Measurements from ENCODE around the gene DPP6. TPM values are rescaled to one million over a fixed set of nuclear protein-coding genes. Genes with fewer than 3 reads are reported as not detected.
A peak's percentile ranks its signal among the peaks of the same experiment; 100 is the strongest.

DPP6 gene
- total and polyA plus RNA-seq, 4 experiments from 2014 or later: not detected

- DNase-seq: no peak
- CTCF ChIA-PET (ENCODE audit: partially characterized antibody): no interaction called here
- POLR2A ChIA-PET (ENCODE audit: partially characterized antibody): no interaction called here
- Histone ChIP-seq H3K4me1 (ENCODE audit: insufficient read depth, low read length) (no peaks in the 10 kb centered on the region), H3K4me3 (ENCODE audit: low read length in 2 of 2) (no peak overlapping the region), H3K27ac (ENCODE audit: low read depth, low read length) (no peak overlapping the region), H3K9me3 (ENCODE audit: control insufficient read depth in 1 of 2, low read length in 2 of 2) (no peaks in the 10 kb centered on the region), H3K36me3 (ENCODE audit: insufficient read depth, low read length) (no peaks in the 10 kb centered on the region), H3K27me3 (ENCODE audit: insufficient read depth, low read length) (no peaks in the 10 kb centered on the region)
- H3K27ac Mint-ChIP-seq: peak overlapping the region in 1 of 7 donors; percentile 1
- H3K27me3 Mint-ChIP-seq: no peaks in the 10 kb centered on the region
- no peaks in the 10 kb centered on the region for H3K36me3 Mint-ChIP-seq
- intact Hi-C loops (cut with micrococcal nuclease): no loop called here
- no peaks in the 10 kb centered on the region for H3K4me1 Mint-ChIP-seq
- H3K4me3 Mint-ChIP-seq: no peak overlapping the region
- H3K9me3 Mint-ChIP-seq: peaks cover 0 to 4% (median under 1%) of the 10 kb centered on the region in 8 donors
Observed at GRCh38 chr7:154577141-154577873, 525.1 kb downstream of the DPP6 start.

GRCh38 chr7:154578336-154578735 lies 526.1 kb downstream of the DPP6 start:
- Histone ChIP-seq H3K27me3 (ENCODE audit: insufficient read depth, low read length) (no peaks in the 10 kb centered on the region), H3K9me3 (ENCODE audit: control insufficient read depth in 1 of 2, low read length in 2 of 2) (no peaks in the 10 kb centered on the region), H3K4me3 (ENCODE audit: low read length in 2 of 2) (no peak overlapping the region), H3K4me1 (ENCODE audit: insufficient read depth, low read length) (no peaks in the 10 kb centered on the region), H3K36me3 (ENCODE audit: insufficient read depth, low read length) (no peaks in the 10 kb centered on the region), H3K27ac (ENCODE audit: low read depth, low read length) (no peak overlapping the region)
- H3K27ac Mint-ChIP-seq: no peak overlapping the region
- no peaks in the 10 kb centered on the region for H3K4me1 Mint-ChIP-seq
- no peaks in the 10 kb centered on the region for H3K36me3 Mint-ChIP-seq
- POLR2A ChIA-PET (ENCODE audit: partially characterized antibody): no interaction called here
- H3K27me3 Mint-ChIP-seq: no peaks in the 10 kb centered on the region
- H3K9me3 Mint-ChIP-seq: peaks cover 0 to 4% (median 2%) of the 10 kb centered on the region in 8 donors
- H3K4me3 Mint-ChIP-seq: no peak overlapping the region
- intact Hi-C loops (cut with micrococcal nuclease): no loop called here
- CTCF ChIA-PET (ENCODE audit: partially characterized antibody): no interaction called here
- DNase-seq: no peak

GRCh38 chr7:154579711-154580110 lies 527.5 kb downstream of the DPP6 start:
- intact Hi-C loops (cut with micrococcal nuclease): no loop called here
- ChIA-PET POLR2A (ENCODE audit: partially characterized antibody) (no interaction called here), CTCF (ENCODE audit: partially characterized antibody) (no interaction called here)
- Mint-ChIP-seq H3K9me3 (peaks cover 0 to 6% (median 4%) of the 10 kb centered on the region in 8 donors), H3K4me1 (no peaks in the 10 kb centered on the region), H3K27me3 (no peaks in the 10 kb centered on the region), H3K36me3 (no peaks in the 10 kb centered on the region), H3K27ac (no peak overlapping the region), H3K4me3 (no peak overlapping the region)
- Histone ChIP-seq H3K36me3 (ENCODE audit: insufficient read depth, low read length) (no peaks in the 10 kb centered on the region), H3K27ac (ENCODE audit: low read depth, low read length) (no peak overlapping the region), H3K4me1 (ENCODE audit: insufficient read depth, low read length) (no peaks in the 10 kb centered on the region), H3K9me3 (ENCODE audit: control insufficient read depth in 1 of 2, low read length in 2 of 2) (no peaks in the 10 kb centered on the region), H3K27me3 (ENCODE audit: insufficient read depth, low read length) (no peaks in the 10 kb centered on the region), H3K4me3 (ENCODE audit: low read length in 2 of 2) (no peak overlapping the region)
- no peak for DNase-seq

- POLR2A ChIA-PET (ENCODE audit: partially characterized antibody): no interaction called here
- Mint-ChIP-seq H3K27ac (no peak overlapping the region), H3K27me3 (no peaks in the 10 kb centered on the region), H3K9me3 (peaks cover 0 to 6% (median 4%) of the 10 kb centered on the region in 8 donors), H3K36me3 (no peaks in the 10 kb centered on the region), H3K4me3 (peak overlapping the region in 1 of 8 donors; percentile 26), H3K4me1 (no peaks in the 10 kb centered on the region)
- CTCF ChIA-PET (ENCODE audit: partially characterized antibody): no interaction called here
- DNase-seq: no peak
- intact Hi-C loops (cut with micrococcal nuclease): no loop called here
- no peaks in the 10 kb centered on the region for H3K36me3 ChIP-seq (ENCODE audit: insufficient read depth, low read length)
- H3K27ac ChIP-seq (ENCODE audit: low read depth, low read length): no peak overlapping the region
- H3K4me3 ChIP-seq (ENCODE audit: low read length in 2 of 2): no peak overlapping the region
- no peaks in the 10 kb centered on the region for H3K4me1 ChIP-seq (ENCODE audit: insufficient read depth, low read length)
- no peaks in the 10 kb centered on the region for H3K27me3 ChIP-seq (ENCODE audit: insufficient read depth, low read length)
- H3K9me3 ChIP-seq (ENCODE audit: control insufficient read depth in 1 of 2, low read length in 2 of 2): no peaks in the 10 kb centered on the region
Observed at GRCh38 chr7:154581251-154581890, 529.2 kb downstream of the DPP6 start.

GRCh38 chr7:154583454-154583853 lies 531.3 kb downstream of the DPP6 start:
- Mint-ChIP-seq H3K4me1 (no peaks in the 10 kb centered on the region), H3K4me3 (no peak overlapping the region), H3K36me3 (no peaks in the 10 kb centered on the region), H3K27ac (no peak overlapping the region), H3K27me3 (no peaks in the 10 kb centered on the region), H3K9me3 (peaks cover 0 to 4% (median 1%) of the 10 kb centered on the region in 8 donors)
- H3K27ac ChIP-seq (ENCODE audit: low read depth, low read length): no peak overlapping the region
- POLR2A ChIA-PET (ENCODE audit: partially characterized antibody): no interaction called here
- no peak overlapping the region for H3K4me3 ChIP-seq (ENCODE audit: low read length in 2 of 2)
- no peaks in the 10 kb centered on the region for H3K9me3 ChIP-seq (ENCODE audit: control insufficient read depth in 1 of 2, low read length in 2 of 2)
- no peak for DNase-seq
- no peaks in the 10 kb centered on the region for H3K4me1 ChIP-seq (ENCODE audit: insufficient read depth, low read length)
- intact Hi-C loops (cut with micrococcal nuclease): no loop called here
- no peaks in the 10 kb centered on the region for H3K36me3 ChIP-seq (ENCODE audit: insufficient read depth, low read length)
- CTCF ChIA-PET (ENCODE audit: partially characterized antibody): no interaction called here
- H3K27me3 ChIP-seq (ENCODE audit: insufficient read depth, low read length): no peaks in the 10 kb centered on the region

- no peaks in the 10 kb centered on the region for H3K9me3 ChIP-seq (ENCODE audit: control insufficient read depth in 1 of 2, low read length in 2 of 2)
- CTCF ChIA-PET (ENCODE audit: partially characterized antibody): no interaction called here
- intact Hi-C loops (cut with micrococcal nuclease): no loop called here
- H3K4me1 ChIP-seq (ENCODE audit: insufficient read depth, low read length): no peaks in the 10 kb centered on the region
- H3K27ac Mint-ChIP-seq: no peak overlapping the region
- no peaks in the 10 kb centered on the region for H3K27me3 Mint-ChIP-seq
- no peaks in the 10 kb centered on the region for H3K36me3 Mint-ChIP-seq
- peaks cover 0 to 4% (median 1%) of the 10 kb centered on the region in 8 donors for H3K9me3 Mint-ChIP-seq
- H3K4me1 Mint-ChIP-seq: no peaks in the 10 kb centered on the region
- H3K4me3 ChIP-seq (ENCODE audit: low read length in 2 of 2): no peak overlapping the region
- H3K27ac ChIP-seq (ENCODE audit: low read depth, low read length): no peak overlapping the region
- DNase-seq: no peak
- H3K36me3 ChIP-seq (ENCODE audit: insufficient read depth, low read length): no peaks in the 10 kb centered on the region
- no peak overlapping the region for H3K4me3 Mint-ChIP-seq
- POLR2A ChIA-PET (ENCODE audit: partially characterized antibody): no interaction called here
- H3K27me3 ChIP-seq (ENCODE audit: insufficient read depth, low read length): no peaks in the 10 kb centered on the region
Observed at GRCh38 chr7:154584352-154585252, 532.4 kb downstream of the DPP6 start.

- H3K9me3 Mint-ChIP-seq: peaks cover 0 to 10% (median 2%) of the 10 kb centered on the region in 8 donors
- intact Hi-C loops (cut with micrococcal nuclease): no loop called here
- H3K9me3 ChIP-seq (ENCODE audit: control insufficient read depth in 1 of 2, low read length in 2 of 2): no peaks in the 10 kb centered on the region
- H3K4me3 ChIP-seq (ENCODE audit: low read length in 2 of 2): no peak overlapping the region
- no peaks in the 10 kb centered on the region for H3K36me3 ChIP-seq (ENCODE audit: insufficient read depth, low read length)
- no peaks in the 10 kb centered on the region for H3K36me3 Mint-ChIP-seq
- no peaks in the 10 kb centered on the region for H3K27me3 ChIP-seq (ENCODE audit: insufficient read depth, low read length)
- ChIA-PET POLR2A (ENCODE audit: partially characterized antibody) (no interaction called here), CTCF (ENCODE audit: partially characterized antibody) (no interaction called here)
- no peak overlapping the region for H3K27ac ChIP-seq (ENCODE audit: low read depth, low read length)
- H3K4me1 Mint-ChIP-seq: no peaks in the 10 kb centered on the region
- no peak overlapping the region for H3K4me3 Mint-ChIP-seq
- no peaks in the 10 kb centered on the region for H3K4me1 ChIP-seq (ENCODE audit: insufficient read depth, low read length)
- no peak for DNase-seq
- no peaks in the 10 kb centered on the region for H3K27me3 Mint-ChIP-seq
- no peak overlapping the region for H3K27ac Mint-ChIP-seq
Observed at GRCh38 chr7:154587792-154588191, 535.6 kb downstream of the DPP6 start.

Measured in CD4-positive, alpha-beta memory T cell (primary cell).